Inferior parietal cortex (tissue), 1 donor: ENCODE data around the gene MTUS2.

Experiments
- DNase-seq: peaks from one replicate; pipeline ENCODE4 v3.0.0-alpha.2; 2016; ENCODE audit errors: extremely low spot score

Gene MTUS2

DNA sequence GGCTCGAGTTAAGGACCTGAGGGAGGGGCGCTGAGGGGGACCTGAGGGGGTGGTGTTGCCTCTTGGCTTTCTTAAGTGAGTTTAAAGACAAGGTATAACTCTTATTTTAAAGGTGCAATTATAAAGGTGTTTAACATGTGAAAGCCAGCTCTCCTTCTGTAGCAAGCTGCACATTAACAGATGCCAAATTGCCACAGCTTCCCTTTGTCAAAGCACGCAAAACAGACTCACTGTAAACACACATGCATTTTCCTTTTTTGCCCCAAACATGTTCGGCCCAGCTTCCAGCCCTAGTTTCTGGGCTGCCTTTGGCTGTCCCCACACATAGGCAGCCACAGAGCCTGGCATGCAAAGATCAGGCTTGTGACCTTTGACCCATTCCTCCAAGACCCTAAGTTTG lies 663.5 kb downstream of the MTUS2 start:
- DNase-seq, result no peak

DNA sequence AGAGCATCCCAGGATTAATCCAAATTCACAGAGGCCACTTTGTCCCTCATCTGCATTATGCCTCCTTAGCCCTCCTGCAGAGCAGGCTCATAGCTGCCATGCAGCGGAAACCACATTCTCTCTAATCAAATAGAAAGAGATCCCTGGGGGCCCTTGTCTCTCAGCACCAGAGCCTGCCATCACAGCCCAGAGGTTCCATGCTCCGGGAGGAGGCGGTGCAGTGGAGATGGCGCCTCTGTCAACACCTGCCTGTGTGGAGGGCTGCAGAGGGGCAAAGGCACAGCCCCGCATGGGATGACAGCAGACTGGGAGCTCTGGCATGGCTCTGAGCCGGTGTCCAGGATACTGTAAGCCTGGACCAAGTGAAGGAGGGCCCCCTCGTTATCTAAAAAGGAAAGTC lies 664.1 kb downstream of the MTUS2 start:
- DNase-seq, result no peak

DNA sequence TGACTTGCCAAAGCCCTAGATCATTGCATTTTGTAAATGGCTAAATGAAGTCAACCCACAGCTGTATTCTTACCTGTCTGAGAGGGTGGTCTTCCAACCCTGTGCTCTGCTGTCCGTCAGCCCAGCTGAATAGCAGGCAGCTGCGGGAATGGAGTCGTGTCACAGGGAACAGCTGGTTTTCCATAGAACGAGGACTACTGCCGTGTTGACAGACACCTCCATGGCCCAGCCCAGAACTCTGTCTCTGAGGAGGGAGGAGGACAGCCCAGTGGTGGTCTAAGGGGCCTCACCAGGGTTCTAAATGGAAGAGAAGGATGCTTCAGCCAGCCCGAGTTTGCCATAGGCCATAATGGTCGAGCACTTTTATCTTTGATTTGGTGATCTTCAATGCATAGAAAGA lies 664.7 kb downstream of the MTUS2 start:
- no peak for DNase-seq

DNA sequence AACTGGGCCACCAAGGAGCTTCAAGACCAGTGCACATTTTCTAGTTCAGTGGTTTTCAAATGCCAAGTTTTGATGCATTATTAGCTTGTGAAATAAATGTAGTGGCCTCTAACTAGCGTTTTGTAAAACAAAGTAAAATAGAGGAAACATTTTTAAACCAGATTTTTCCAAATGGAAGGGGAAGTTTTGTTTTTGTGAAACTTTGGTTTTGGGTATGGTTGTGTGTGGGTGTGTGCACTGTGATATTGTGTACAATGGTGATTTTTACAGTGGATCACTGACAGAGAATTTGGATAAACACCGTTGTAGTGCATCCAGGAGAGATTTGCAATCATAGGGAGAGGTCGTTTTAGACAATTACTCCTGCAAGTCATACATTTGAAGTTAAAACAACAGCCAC lies 666.4 kb downstream of the MTUS2 start:
- no peak for DNase-seq

DNA sequence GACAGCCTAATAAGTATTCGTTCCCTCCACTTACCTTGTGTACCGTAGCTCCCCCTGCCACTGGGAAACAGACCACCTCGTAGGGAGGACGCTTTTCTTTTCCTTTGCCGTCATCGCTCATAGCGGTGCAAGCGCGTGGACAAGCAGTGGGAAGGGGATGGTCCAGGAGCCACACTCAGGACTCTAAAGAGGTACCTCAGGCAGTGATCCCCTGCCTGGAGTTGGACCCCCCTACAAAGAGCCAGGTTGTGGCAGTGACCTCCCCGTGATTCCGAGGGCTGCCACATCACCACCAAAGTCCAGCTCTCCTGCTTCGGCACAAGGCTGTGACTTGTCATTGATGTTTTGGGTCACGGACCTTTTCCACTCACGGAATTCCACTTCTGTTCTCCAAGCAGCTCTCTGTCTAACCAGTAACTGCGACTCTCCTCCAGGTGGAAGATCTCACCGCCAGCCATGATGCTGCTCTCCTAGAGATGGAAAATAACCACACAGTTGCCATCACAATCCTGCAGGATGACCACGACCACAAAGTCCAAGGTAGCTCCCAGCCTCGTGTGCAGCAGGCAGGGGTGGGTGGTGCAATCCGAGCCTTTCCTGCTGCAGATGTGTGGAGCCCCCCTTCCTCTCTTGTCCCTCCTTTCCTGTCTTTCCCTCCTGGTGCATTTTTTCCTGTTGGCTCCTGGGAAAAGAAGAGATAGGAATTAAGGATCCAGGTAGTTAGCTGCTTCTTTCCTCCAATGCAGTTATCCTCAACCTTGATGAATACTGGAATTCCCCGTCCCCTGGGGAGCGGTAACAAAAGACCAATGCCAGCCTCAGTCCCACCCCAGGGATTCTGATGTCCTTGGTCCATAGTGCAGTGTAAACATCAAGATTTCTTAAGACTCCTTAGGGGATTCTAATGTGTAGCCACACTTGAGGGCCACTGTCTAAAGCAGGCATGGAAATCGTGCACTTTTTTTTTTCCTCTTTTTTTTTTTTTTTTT lies 667.6 kb downstream of the MTUS2 start:
- no peak for DNase-seq

DNA sequence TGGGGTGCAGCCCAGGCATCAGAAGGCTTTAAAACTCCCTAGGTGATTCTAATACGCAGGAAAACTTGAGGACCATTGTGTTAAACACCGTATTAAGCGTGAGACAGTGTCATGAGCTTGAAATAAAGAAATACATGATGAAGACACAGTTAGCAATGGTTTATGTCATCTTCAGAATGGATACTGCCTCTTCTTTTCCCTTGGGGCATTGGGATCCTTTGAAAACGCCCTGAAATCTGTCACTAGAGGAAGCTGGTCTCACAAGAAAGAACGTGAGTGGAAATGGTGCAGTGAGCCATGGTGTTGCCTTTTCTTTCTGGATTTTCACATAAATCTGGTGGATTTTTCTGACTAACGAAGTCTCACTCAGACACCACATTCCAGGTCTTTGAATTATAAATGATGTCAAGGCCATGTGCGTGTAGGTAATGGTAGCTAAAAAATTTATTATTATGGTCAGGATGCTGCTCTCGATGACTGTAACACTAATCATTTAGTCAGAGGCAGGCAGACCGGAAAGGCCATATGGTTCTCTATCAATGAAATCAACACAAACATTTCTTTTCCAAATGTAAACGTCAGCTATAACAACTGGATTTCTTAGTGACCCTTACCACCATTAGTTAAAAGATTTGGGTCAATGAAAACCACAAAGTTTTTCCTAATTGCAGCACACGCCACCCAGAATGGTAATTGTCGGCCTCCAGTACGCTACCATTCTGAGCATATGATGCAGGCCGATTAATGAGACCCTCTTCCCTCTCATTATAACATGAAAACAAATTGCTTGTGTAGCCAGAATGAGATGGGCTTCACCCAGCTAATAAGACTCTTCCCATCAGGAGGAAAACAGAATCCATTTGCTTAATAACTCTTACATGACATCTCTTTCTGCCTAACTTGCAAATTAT lies 669.8 kb downstream of the MTUS2 start:
- DNase-seq, result no peak

DNA sequence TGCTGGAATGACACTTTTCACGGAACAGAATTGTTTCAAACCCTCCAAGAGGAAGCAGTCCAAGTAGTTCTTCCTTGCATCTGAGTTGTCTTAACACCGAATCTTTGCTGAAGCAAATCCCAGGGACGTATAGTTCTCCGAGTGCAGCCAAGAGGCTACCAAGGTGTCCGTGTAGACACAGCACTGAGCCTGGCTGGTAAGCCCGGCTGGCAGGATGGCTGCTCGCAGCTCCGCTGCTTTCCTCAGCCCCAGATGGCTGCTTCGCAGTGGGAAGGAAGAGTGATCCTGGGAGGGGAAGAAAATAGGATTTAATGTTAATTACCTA lies 670.4 kb downstream of the MTUS2 start:
- DNase-seq, result no peak

DNA sequence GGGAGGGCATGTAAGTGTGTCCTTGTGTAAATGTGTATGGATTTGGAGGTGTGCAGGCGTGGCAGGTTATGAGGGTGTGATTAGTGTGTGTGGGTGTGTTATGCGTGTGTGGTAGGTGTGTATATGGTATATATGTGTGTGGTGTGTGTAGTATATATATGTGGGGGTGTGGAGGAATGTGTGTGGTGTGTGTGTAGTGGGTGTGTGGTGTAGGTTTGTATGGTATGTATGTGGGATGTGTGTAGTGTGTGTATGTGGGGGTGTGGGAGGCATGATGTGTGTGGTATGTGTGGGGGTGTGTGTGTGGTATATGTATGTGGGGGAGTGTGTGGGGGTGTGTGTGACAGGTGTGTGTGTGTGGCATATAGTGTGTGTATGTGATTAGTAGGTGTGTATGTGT lies 671.1 kb downstream of the MTUS2 start:
- no peak for DNase-seq

DNA sequence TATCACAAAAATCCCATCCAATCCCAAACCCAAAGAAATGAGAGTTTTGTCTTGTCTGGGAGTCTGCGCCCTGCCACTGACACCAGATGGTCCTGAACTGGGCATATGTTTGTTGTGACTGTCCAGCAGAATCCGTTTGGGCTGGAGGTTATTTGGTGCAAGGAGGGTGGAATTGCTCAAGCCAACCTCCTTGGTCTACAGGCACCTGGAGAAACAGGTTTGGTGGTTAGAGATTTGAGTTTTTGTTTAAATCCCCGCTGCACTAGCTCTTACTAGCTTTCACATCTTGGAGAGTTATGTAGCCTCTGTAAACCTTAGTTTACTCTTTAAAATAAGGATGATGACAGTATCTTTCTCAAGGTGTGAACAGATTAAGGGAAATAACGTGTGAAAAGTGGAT lies 673.7 kb downstream of the MTUS2 start:
- no peak for DNase-seq

DNA sequence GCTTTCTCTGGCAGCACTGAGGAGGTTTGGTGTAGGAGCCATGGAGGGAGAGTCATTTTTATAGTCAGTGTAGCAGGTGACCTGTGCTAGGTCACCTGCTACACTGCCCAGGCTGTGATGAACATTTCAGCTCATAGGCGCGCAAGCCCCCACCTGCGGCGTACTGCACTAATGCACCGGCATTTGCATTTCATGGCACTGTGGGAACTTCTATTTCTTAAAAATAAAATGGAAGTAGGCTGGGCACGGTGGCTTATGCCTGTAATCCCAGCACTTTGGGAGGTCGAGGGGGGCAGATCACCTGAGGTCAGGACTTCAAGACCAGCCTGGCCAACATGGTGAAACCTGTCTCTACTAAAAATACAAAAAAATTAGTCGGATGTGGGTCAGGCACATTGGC lies 674.4 kb downstream of the MTUS2 start:
- DNase-seq, result no peak

DNA sequence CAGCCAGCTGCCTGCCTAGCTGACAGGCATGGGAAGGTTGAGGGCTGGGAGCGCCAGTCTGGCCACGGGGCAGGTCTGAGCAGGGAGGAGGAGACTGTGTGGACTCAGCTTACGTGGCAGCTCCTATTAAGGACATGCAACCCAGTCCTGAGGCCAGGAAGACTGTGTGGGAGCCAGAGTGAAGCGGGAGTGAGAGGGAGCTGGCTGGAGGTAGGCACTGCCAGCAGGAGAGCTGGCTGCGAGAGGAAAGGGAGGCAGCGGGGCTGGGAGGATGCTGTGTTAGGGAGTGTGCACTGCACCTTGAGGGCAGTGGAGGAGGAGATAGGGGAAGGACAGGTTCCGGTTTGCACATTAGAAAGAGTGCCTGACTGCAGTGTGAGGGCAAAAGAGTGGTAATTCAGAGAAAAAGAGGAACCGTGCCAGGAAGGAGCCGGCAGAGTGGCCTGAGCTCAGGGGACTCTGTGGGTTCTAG lies 676.1 kb downstream of the MTUS2 start:
- DNase-seq, result no peak

DNA sequence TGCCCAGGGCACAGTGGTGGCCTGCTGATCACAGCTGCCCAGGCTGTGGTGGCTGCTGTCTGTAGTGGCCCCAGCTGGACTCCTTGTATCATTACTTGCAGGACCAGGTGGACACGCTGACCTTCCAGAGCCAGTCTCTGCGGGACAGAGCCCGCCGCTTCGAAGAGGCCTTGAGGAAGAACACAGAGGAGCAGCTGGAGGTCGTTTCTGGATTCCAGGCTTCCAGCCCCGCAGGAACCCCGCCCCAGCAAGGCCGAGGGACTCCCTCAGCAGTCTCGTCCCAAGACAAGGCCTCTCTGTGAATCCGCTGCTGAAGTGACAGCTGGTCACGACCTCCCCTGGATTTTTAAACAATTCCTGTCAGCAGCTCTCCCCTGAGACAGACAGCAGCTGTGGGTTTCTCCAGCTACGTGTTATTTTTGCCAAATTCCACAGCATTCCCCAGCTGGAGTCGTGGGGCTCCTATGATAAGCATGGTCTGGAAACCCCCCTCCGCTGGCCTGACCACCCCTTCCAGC lies 677.1 kb downstream of the MTUS2 start:
- DNase-seq, result no peak

DNA sequence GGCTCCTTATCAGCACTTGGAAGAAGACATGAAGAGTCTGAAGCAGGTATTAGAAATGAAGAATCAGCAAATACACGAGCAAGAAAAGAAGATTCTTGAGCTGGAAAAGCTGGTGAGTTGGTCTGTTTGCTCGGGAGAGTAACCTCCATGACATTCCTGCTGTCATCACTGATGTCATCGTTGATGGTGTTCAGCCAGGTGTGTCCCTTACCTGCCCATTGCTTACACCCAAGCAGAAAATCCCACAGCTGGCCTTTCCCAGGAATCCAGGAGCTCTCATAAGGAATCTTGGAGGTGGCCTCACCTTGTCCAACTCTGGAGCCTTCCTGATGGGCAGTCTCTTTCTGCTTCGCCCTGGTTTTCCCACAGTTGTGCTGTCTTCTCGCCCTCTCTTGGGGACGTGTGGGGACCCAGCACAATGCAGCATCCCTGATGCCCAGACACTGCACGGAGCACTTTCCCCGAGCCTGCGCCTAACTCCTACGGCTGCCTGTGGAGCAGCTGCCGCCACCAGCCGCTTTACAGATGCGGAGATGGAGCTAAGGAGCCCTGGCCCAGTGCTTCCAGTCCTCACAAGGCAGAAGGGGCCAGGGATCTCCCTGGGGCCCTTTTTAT lies 678.4 kb downstream of the MTUS2 start:
- DNase-seq, result no peak

DNA sequence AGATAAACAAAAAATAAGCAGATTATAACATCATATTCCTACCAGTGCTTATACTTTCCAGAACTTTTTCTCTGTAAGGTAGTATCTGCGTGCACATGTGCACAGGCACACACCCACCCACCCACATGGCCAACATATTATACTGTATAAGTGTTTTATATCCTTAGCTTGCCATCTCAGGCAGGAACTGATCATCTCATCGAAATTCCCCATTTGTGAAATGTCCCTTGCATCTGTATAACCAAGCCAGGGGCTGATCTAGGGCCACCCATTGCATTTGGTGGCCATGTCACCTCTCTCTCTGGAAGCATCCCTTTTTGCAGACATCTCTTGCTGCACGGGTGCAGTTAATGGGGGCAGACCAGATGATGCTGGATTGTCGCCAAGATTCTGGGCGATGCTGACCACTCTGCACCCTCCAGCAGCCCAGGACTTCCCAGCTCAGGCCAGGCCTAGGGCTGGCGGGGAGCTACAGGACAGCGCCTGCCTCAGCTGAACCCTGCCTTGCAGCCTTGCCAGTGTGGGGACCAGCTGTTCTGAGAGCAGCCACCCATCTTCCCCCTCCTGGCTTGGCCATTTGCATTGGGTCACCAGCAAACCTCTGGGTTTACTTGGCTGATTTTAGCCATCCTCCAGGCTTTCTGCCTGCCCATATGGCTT lies 679.5 kb downstream of the MTUS2 start:
- no peak for DNase-seq

DNA sequence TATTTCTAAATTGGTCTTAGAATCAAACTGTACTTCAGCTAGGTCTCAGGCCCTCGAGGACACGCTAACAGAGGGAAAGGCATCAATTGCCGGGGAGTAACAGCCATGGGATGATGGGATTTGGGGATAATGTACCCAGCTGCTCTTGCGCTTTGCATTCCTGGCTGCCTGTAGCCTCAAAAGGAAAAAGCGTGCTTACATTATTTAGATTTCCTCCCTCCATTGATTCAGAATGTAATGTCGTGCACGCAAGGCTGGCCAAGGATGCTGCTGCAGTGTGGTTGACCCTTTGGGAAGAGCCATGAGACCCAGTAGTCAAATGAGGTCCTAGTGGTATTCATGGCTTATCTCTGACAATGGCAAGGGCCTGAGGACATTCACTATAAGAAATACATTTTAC lies 680.2 kb downstream of the MTUS2 start:
- DNase-seq, result no peak

DNA sequence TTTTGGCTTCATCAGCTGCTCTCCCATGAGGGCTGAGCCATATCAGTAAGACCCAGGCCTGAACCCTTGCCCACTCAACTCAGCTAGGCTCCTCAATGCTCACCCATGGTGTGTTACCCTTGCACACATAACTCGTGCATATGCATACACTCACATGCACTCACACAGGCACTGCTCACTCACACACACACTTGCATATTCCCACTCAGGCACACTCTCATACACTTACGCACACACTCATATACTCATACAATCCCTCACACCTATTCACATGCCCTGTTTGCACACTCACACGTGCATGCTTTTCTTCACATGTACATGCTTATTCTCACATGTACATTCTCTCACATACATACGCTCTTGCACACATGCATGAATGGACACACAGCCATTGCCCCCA lies 681.5 kb downstream of the MTUS2 start:
- DNase-seq, result no peak

DNA sequence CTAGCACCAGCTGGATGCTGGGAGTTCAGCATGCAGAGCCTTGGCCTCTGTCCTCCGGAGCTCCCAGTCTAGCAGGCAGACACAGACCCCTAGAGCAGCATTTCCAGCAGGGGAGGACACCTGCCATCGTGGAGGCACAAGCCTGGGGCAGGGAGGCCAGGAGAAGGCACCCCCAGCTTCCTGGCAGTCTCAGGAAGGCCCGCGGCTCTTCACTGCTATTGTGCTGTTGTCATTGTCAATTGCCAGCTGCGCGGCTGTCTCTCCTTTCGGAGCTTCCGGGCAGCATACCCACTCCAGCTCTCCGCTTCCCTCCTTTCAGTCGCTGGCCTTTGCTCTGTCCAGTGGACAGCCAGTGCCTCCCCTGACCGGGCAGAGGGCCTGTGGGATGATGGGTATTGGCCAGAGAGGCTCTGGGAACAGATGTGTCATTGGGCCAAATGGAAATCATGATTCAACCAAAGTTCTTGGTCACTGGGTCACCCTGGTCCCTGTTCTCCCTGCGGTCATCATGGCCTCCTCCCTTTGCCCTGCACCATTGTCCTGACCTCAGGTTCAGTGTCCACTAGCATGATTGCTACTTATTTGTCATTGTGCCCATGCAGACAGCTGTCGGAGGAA lies 682.4 kb downstream of the MTUS2 start:
- no peak for DNase-seq

DNA sequence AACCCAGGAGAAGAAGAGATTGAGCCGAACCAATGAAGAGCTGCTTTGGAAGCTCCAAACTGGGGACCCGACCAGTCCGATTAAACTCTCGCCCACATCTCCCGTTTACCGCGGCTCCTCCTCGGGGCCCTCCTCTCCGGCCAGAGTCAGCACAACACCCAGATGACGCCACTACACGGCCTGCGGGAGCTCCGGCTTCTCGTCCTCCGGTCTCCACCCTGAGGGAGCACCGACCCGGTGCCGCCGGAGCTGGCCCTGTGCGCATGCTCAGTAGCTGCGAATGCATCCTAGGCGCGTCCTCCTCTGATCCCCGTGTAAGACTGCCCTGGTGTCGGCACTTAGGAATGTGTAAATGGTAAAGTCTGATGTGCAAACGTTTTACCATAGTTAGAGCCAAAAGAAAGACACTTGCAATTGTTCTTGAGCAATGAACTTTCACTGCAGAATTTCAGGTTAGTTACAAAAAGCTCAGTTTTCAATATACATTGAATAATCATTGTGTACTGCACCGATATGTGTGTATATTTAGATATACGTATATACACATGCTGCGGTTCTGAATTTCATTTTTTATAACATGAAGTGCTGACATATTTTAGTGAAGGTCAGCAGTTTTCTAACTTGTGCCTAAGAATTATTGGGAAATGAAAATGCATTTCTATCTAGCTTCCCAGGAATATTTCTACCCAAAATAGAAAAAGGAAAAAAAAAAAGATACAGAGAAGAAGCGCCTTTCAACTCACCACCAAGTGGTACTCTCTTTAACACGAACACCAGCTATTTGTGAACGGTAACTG lies 683.1 kb downstream of the MTUS2 start:
- no peak for DNase-seq

DNA sequence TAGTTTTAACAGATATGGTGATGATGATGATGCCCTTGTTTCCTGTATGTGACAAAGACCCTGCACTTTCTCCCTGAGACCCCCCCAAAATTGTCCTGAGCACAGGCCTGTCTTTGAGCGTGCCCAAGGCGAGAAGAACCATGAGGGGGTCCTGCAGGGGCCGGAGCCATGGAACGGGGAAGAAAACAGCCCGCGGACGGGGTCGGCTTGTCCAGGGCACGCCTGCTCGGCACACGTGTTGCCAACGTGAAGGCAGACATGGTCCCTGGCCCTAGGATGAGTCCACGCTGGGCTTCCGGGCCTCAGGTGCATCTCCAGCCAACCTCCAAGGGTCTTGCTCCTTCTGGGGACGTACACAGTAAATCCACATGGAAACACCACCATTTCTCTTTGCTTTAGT lies 684.6 kb downstream of the MTUS2 start:
- no peak for DNase-seq

DNA sequence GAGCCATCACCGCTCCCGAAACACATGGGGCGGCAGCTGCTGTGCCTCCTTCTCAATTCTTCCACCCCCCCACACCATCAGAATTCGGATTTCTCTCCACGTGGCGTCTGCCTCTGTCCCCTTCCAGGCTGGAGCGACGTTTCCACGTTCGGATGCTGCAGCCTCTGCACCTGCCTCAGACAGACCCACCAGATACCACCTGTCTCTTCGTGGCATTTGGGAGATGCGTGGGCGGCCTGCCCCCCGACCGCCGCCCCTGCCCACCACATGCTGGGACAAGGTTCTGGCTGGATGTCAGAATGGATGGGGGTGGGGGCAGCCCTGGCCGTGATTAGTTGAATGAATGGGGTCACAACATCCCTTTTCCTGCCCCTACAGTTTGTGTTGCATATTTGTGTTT lies 685.4 kb downstream of the MTUS2 start:
- DNase-seq, result no peak
